Measurements from ENCODE around the gene FHIT.

- TF ChIP-seq CTCF (IDR thresholded peaks at IDR 0.05 in 4 of 5, conservative IDR thresholded peaks at IDR 0.05 in 1 of 5) (no peak), POLR2A (IDR thresholded peaks at IDR 0.05) (no peak)
Observed at GRCh38 chr3:60609446-60609845, 641.8 kb downstream of the FHIT start.
